SK-N-SH (cell line): ENCODE results near the gene SPI1.

Experiments
- CTCF ChIP-seq: fragments of 200-600 bp; sonication (generic); IDR thresholded peaks from 2 replicates; pipeline ENCODE4 v1.6.1; 2017; ENCODE audit warnings: antibody characterized with exemption, mild to moderate bottlenecking, moderate library complexity
- EP300 ChIP-seq, 2 experiments: IDR thresholded peaks; 2 replicates each; pipeline versions ENCODE4 v1.4.0 to v1.6.1; 2012; ENCODE audit warnings: borderline replicate concordance in 1 of 2, low read depth in 1 of 2, low read length in 1 of 2
- FOXJ3 ChIP-seq: sonication (generic); formaldehyde crosslinking; IDR thresholded peaks from 2 replicates; pipeline ENCODE4 v1.5.1; 2020; ENCODE audit warnings: mild to moderate bottlenecking, missing genetic modification reagents
- GATA2 ChIP-seq: sonication (generic); formaldehyde crosslinking; IDR thresholded peaks from 2 replicates; pipeline ENCODE4 v1.5.0; 2020; ENCODE audit warnings: mild to moderate bottlenecking, missing genetic modification reagents
- JUND ChIP-seq: IDR thresholded peaks from 2 replicates; pipeline ENCODE4 v1.4.0; 2012
- MAX ChIP-seq: IDR thresholded peaks from 2 replicates; pipeline ENCODE4 v1.4.0; 2012; ENCODE audit warnings: low read depth
- POLR2AphosphoS5 ChIP-seq: IDR thresholded peaks from 2 replicates; pipeline ENCODE4 v1.6.1; 2012; ENCODE audit warnings: low read depth, low read length
- RAD21 ChIP-seq: IDR thresholded peaks from 2 replicates; pipeline ENCODE4 v1.6.1; 2012; ENCODE audit warnings: mild to moderate bottlenecking, low read length
- REST ChIP-seq: IDR thresholded peaks from 2 replicates; pipeline ENCODE4 v1.6.1; 2012; ENCODE audit warnings: mild to moderate bottlenecking, low read depth, low read length, moderate library complexity
- TAF1 ChIP-seq: IDR thresholded peaks from 2 replicates; pipeline ENCODE4 v1.6.1; 2012; ENCODE audit warnings: low read depth, mild to moderate bottlenecking, low read length, moderate library complexity, borderline replicate concordance
- YY1 ChIP-seq: IDR thresholded peaks from 2 replicates; pipeline ENCODE4 v1.4.0; 2012; ENCODE audit warnings: low read depth, mild to moderate bottlenecking

- no peak for TF ChIP-seq REST
- TF ChIP-seq YY1, result no peak
- no peak for TF ChIP-seq FOXJ3 (CRISPR knock-in tag)
- TF ChIP-seq JUND, result no peak
- no peak for TF ChIP-seq CTCF
- TF ChIP-seq POLR2AphosphoS5, result no peak
- no peak for TF ChIP-seq GATA2 (CRISPR knock-in tag)
- TF ChIP-seq TAF1, result no peak
- no peak for TF ChIP-seq RAD21
- TF ChIP-seq MAX, result no peak
- no peak for TF ChIP-seq EP300 (IDR thresholded peaks at IDR 0.05; ENCODE audit: borderline replicate concordance in 1 of 2, low read depth in 1 of 2, low read length in 1 of 2)
Observed at GRCh38 chr11:47333526-47333845, 44.9 kb downstream of the SPI1 start.
